HG03354 (cell line): Measurements from ENCODE around the gene SMIM8.

Experiments used
- ATAC-seq: cut with Tn5 transposase; IDR thresholded peaks from one replicate; pipeline ENCODE4 v1.9.1; 2021; ENCODE audit warnings: mild to moderate bottlenecking; ENCODE audit not compliant: unreplicated experiment, poor library complexity, severe bottlenecking

Gene SMIM8

GRCh38 chr6:87378947-87379346 lies 56.6 kb downstream of the SMIM8 start:
- ATAC-seq = peak; percentile 61

- no peak for ATAC-seq
Observed at GRCh38 chr6:87382861-87383260, 60.5 kb downstream of the SMIM8 start.

- no peak for ATAC-seq
Observed at GRCh38 chr6:87384038-87384437, 61.6 kb downstream of the SMIM8 start.

- no peak for ATAC-seq
Observed at GRCh38 chr6:87384449-87384848, 62.1 kb downstream of the SMIM8 start.

- ATAC-seq = no peak
Observed at GRCh38 chr6:87391334-87391733, 68.9 kb downstream of the SMIM8 start.
